ENCODE measurements around the gene SLC2A9.
A peak's percentile ranks its signal among the peaks of the same experiment; 100 is the strongest.

SLC2A9 gene

GRCh38 chr4:10015140-10015753, 6.0 kb downstream of the SLC2A9 start:
- Histone ChIP-seq H3K36me3 (replicated peaks; ENCODE audit: low read depth, low read length) (no peaks in the 10 kb centered on the region), H3K4me3 (ENCODE audit: low read length) (no peak overlapping the region), H3K27ac (ENCODE audit: low read length) (no peak overlapping the region), H2AFZ (ENCODE audit: low read depth, low read length) (no peak overlapping the region), H3K27me3 (ENCODE audit: low read depth, low read length) (no peaks in the 10 kb centered on the region), H4K20me1 (ENCODE audit: insufficient read depth, low read length) (no peaks in the 10 kb centered on the region), H3K79me2 (ENCODE audit: low read length) (no peaks in the 10 kb centered on the region), H3K4me1 (ENCODE audit: low read length) (peaks cover 39% of the 10 kb centered on the region), H3K9me3 (ENCODE audit: insufficient read depth, low read length) (no peaks in the 10 kb centered on the region), H3K9ac (ENCODE audit: low read length) (no peak overlapping the region), H3K4me2 (ENCODE audit: low read length) (peak overlapping the region; percentile 17)
- no peak for TF ChIP-seq EZH2phosphoT487 (IDR thresholded peaks at IDR 0.05; ENCODE audit: low read depth)
- TF ChIP-seq, protein P1, sequence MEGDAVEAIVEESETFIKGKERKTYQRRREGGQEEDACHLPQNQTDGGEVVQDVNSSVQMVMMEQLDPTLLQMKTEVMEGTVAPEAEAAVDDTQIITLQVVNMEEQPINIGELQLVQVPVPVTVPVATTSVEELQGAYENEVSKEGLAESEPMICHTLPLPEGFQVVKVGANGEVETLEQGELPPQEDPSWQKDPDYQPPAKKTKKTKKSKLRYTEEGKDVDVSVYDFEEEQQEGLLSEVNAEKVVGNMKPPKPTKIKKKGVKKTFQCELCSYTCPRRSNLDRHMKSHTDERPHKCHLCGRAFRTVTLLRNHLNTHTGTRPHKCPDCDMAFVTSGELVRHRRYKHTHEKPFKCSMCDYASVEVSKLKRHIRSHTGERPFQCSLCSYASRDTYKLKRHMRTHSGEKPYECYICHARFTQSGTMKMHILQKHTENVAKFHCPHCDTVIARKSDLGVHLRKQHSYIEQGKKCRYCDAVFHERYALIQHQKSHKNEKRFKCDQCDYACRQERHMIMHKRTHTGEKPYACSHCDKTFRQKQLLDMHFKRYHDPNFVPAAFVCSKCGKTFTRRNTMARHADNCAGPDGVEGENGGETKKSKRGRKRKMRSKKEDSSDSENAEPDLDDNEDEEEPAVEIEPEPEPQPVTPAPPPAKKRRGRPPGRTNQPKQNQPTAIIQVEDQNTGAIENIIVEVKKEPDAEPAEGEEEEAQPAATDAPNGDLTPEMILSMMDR (IDR thresholded peaks at IDR 0.05; ENCODE audit: low read depth, low read length): peak; percentile 94

DNA sequence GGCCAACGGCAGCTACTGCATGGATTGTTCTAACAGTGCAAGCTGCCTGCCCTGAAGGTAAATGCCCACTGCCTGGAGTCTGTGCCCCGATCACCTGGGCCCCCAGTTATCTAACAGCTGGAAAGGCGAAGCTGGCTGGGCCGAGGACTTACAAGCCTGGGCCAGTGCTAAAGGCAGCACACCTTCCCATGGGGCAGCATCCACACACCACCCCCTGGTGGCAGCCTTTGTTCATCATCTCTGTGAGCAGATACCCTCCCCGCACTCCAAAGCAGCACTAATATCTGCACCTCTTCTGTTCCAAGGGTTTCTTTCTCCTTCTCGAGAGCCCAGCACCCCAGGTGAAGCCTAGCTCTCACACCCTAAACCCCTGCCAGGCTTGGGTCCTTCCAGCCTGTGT, 7.6 kb downstream of the SLC2A9 start:
- 0 out of 2 replicates have a peak overlapping the region, but pooled peaks have one; percentile 24 for H2AFZ ChIP-seq (ENCODE audit: low read depth, low read length)
- H3K9me3 ChIP-seq (ENCODE audit: insufficient read depth, low read length): no peaks in the 10 kb centered on the region
- H3K27me3 ChIP-seq (ENCODE audit: low read depth, low read length): no peaks in the 10 kb centered on the region
- H3K9ac ChIP-seq (ENCODE audit: low read length): no peak overlapping the region
- no peaks in the 10 kb centered on the region for H4K20me1 ChIP-seq (ENCODE audit: insufficient read depth, low read length)
- TF ChIP-seq, protein P1 (IDR thresholded peaks at IDR 0.05; ENCODE audit: low read depth, low read length): peak; percentile 82
- no peak for TF ChIP-seq EZH2phosphoT487 (IDR thresholded peaks at IDR 0.05; ENCODE audit: low read depth)
- no peaks in the 10 kb centered on the region for H3K36me3 ChIP-seq (replicated peaks; ENCODE audit: low read depth, low read length)
- H3K4me3 ChIP-seq (ENCODE audit: low read length): no peak overlapping the region
- H3K27ac ChIP-seq (ENCODE audit: low read length): no peak overlapping the region
- peaks cover 47% of the 10 kb centered on the region for H3K4me1 ChIP-seq (ENCODE audit: low read length)
- no peaks in the 10 kb centered on the region for H3K79me2 ChIP-seq (ENCODE audit: low read length)
- H3K4me2 ChIP-seq (ENCODE audit: low read length): peak overlapping the region; percentile 46

DNA sequence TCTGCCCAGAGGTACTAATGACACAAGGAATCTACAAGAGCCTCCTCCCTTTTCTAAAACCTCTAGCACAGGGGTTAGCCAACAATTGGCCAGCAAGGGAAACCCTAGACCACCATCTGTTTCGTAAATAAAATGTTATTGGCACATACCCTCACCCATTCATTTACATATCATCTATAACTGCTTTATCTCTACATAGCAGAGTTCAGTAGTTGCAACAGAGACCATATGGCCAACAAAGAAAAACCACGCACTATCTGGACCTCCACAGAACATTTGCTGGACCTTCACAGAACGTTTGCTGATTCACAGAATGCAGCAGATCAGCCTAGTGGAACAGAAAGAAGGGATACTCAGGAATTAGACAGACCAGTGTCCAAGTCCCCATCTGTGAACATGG, 9.4 kb downstream of the SLC2A9 start:
- Histone ChIP-seq H3K4me2 (ENCODE audit: low read length) (no peak overlapping the region), H3K9ac (ENCODE audit: low read length) (no peak overlapping the region), H4K20me1 (ENCODE audit: insufficient read depth, low read length) (no peaks in the 10 kb centered on the region), H3K4me1 (ENCODE audit: low read length) (peaks cover 65% of the 10 kb centered on the region), H3K4me3 (ENCODE audit: low read length) (no peak overlapping the region), H3K79me2 (ENCODE audit: low read length) (no peaks in the 10 kb centered on the region), H3K36me3 (replicated peaks; ENCODE audit: low read depth, low read length) (no peaks in the 10 kb centered on the region), H3K27me3 (ENCODE audit: low read depth, low read length) (no peaks in the 10 kb centered on the region), H3K27ac (ENCODE audit: low read length) (no peak overlapping the region), H2AFZ (ENCODE audit: low read depth, low read length) (no peak overlapping the region), H3K9me3 (ENCODE audit: insufficient read depth, low read length) (no peaks in the 10 kb centered on the region)
- TF ChIP-seq, protein P1 (IDR thresholded peaks at IDR 0.05; ENCODE audit: low read depth, low read length): no peak
- TF ChIP-seq EZH2phosphoT487 (IDR thresholded peaks at IDR 0.05; ENCODE audit: low read depth): no peak

DNA sequence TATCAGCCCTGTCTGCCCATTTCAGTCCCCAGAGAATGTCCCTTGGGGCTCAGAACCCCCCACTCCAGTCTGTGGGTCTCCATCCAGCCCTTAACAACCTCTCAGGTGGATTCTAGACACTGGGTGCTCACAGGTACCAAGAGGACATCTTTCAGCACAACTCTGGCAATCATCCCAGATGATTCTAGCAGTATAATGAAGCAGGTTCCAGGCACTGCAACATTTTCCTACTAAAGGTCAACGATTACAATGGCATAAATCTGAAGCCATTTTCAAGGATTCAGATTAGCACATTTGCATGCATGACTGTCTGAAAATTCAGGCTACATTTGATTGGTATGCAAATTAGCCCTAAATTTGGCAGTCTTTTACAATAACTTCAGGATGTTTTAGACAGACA, 10.0 kb downstream of the SLC2A9 start:
- no peak overlapping the region for H3K9ac ChIP-seq (ENCODE audit: low read length)
- TF ChIP-seq EZH2phosphoT487 (IDR thresholded peaks at IDR 0.05; ENCODE audit: low read depth): no peak
- TF ChIP-seq, protein P1 (IDR thresholded peaks at IDR 0.05; ENCODE audit: low read depth, low read length): no peak
- no peaks in the 10 kb centered on the region for H4K20me1 ChIP-seq (ENCODE audit: insufficient read depth, low read length)
- H3K4me2 ChIP-seq (ENCODE audit: low read length): no peak overlapping the region
- H3K27me3 ChIP-seq (ENCODE audit: low read depth, low read length): no peaks in the 10 kb centered on the region
- no peaks in the 10 kb centered on the region for H3K36me3 ChIP-seq (replicated peaks; ENCODE audit: low read depth, low read length)
- H3K27ac ChIP-seq (ENCODE audit: low read length): no peak overlapping the region
- no peak overlapping the region for H2AFZ ChIP-seq (ENCODE audit: low read depth, low read length)
- H3K9me3 ChIP-seq (ENCODE audit: insufficient read depth, low read length): no peaks in the 10 kb centered on the region
- no peaks in the 10 kb centered on the region for H3K79me2 ChIP-seq (ENCODE audit: low read length)
- peaks cover 71% of the 10 kb centered on the region for H3K4me1 ChIP-seq (ENCODE audit: low read length)
- no peak overlapping the region for H3K4me3 ChIP-seq (ENCODE audit: low read length)

Data from OCI-LY3 (cell line).